Loucy (cell line): Measurements from ENCODE around the gene TEAD1.

Source experiments
- CTCF ChIP-seq: fragments of 200-600 bp; sonication (generic); conservative IDR thresholded peaks from 2 replicates; pipeline ENCODE4 v1.5.1; 2014; ENCODE audit warnings: mild to moderate bottlenecking, antibody characterized with exemption, low read length
- EZH2phosphoT487 ChIP-seq: fragments of 200-600 bp; IDR thresholded peaks from 2 replicates; pipeline ENCODE4 v1.6.1; 2018; ENCODE audit warnings: antibody characterized with exemption, mild to moderate bottlenecking, moderate library complexity, borderline replicate concordance

DNA sequence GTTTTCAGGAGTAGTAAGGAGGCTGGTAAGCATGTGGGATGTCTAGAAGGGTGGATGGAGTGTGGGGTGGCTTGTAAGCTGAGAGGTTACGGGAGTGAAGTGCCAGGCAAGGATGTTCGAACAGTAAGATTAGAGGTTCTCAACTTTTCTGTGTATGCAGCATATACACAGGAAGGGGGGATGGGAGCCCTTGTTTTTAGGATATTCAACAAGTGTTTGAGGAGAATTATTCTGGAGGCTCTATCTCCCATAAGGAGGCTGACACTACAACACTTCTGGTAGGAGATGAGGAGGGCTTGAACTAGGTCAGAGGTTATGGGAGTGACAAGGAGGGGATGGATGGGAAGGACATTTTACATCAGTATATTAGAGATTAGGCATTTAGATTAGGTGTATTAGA, 109.5 kb downstream of the TEAD1 start:
- TF ChIP-seq CTCF, result no peak
- TF ChIP-seq EZH2phosphoT487, result no peak
